Heart left ventricle (tissue), 16 donors: ENCODE measurements around the gene EIPR1. TPM values are rescaled to one million over a fixed set of nuclear protein-coding genes. Genes with fewer than 3 reads are reported as not detected.

Experiments used
- ATAC-seq, 4 donors: fragments of 200-7000 bp; cut with Tn5 transposase; one replicate each; pipeline ENCODE4 v1.9.1; 2020 to 2022; ENCODE audit warnings: moderate library complexity in 4 of 4, mild to moderate bottlenecking in 3 of 4, moderate number of reproducible peaks in 1 of 4
- DNase-seq, 5 donors: peaks; one replicate each; pipeline ENCODE4 v3.0.0-alpha.2; 2020
- H3K27ac ChIP-seq, 12 donors: fragments of 200-600 bp; sonication (generic) in 4 of 12; one replicate each; pipeline versions ENCODE4 v1.5.0 to v1.8.0; 2016 to 2022; ENCODE audit warnings: mild to moderate bottlenecking in 2 of 12
- H3K27me3 ChIP-seq, 9 donors: fragments of 200-600 bp; sonication (generic) in 2 of 9; one replicate each; pipeline versions ENCODE4 v1.5.1 to v1.8.0; 2016 to 2022; ENCODE audit warnings: mild to moderate bottlenecking in 3 of 9
- H3K36me3 ChIP-seq, 9 donors: fragments of 200-600 bp; sonication (generic) in 2 of 9; one replicate each; pipeline versions ENCODE4 v1.5.0 to v1.8.0; 2018 to 2022; ENCODE audit warnings: mild to moderate bottlenecking in 2 of 9
- H3K4me1 ChIP-seq, 12 donors: fragments of 200-600 bp; sonication (generic) in 4 of 12; one replicate each; pipeline versions ENCODE4 v1.5.0 to v1.8.0; 2016 to 2022; ENCODE audit warnings: mild to moderate bottlenecking in 3 of 12
- H3K4me3 ChIP-seq, 12 donors: fragments of 200-600 bp; sonication (generic) in 4 of 12; one replicate each; pipeline versions ENCODE4 v1.5.0 to v1.8.0; 2017 to 2022; ENCODE audit warnings: mild to moderate bottlenecking in 9 of 12, moderate library complexity in 4 of 12
- H3K9me3 ChIP-seq, 12 donors: fragments of 200-600 bp; sonication (generic) in 4 of 12; one replicate each; pipeline versions ENCODE4 v1.5.0 to v1.8.0; 2016 to 2022; ENCODE audit warnings: mild to moderate bottlenecking in 1 of 12
- POLR2A ChIP-seq, 2 donors: fragments of 450-650 bp; IDR thresholded peaks; one replicate each; pipeline ENCODE4 v1.6.1; 2017; ENCODE audit warnings: antibody characterized with exemption in 2 of 2, mild to moderate bottlenecking in 2 of 2, moderate library complexity in 2 of 2
- WGBS, 4 donors: extraction: QIAGEN DNeasy Blood & Tissue Kit in 2 of 4; methylation state at CpG; one replicate each; pipeline versions ENCODE4 v1.1.5 to v1.1.7; 2013 to 2018; 5-methylcytosine and 5-hydroxymethylcytosine counted together
- intact Hi-C, 10 donors: fragments of 100-400 bp; cut with DNase I; formaldehyde crosslinking; loops; one replicate each; pipeline versions ENCODE4 v1.11.1 to v1.14.2; 2022
- polyA plus RNA-seq, 2 donors: library from polyadenylated mRNA; stranded (reverse); fragments of 200-250 nt; gene quantifications; one replicate each; pipeline ENCODE4 v1.2.3, GENCODE V29; 2013
- total RNA-seq, 9 donors: library from RNA; depleted of rRNA in 2 of 9; stranded (reverse); fragments of >200 nt in 2 of 9; fragmentation: NEBNext Ultra II Directional in 3 of 9; extraction: Animal tissue kit (Norgen Biotek cat#: 25700) in 3 of 9; gene quantifications; one replicate each; pipeline versions ENCODE4 v1.1.0 to v1.2.4, GENCODE V29; 2016 to 2023
- TF ChIP-seq, protein P1 (sequence below), 12 donors: fragments of 200-600 bp; sonication (generic) in 4 of 12; IDR thresholded peaks; one replicate each; pipeline versions ENCODE4 v1.5.0 to v1.8.0; 2018 to 2022; ENCODE audit warnings: antibody characterized with exemption in 12 of 12, mild to moderate bottlenecking in 5 of 12
- donor health status: ischemic (EF 13 %, LVEDD 7.1; RV severe dilation, severe dysfunction).
- donor health status: healthy with polysubstance abuse.
- donor health status: DM: no; HTN: yes; CAD: no.
- donor health status: DM: no; HTN: no; CAD: no.
- donor health status: ischemic (EF 25% LVEDD 6.9; RV normal size, moderate dysfunction).
- donor health status: ischemic (EF 25% LVEDD 5.7; RV mildly dilated, moderate dysfunction).
- donor health status: healthy.
- donor health status: DM: yes; HTN: yes; CAD: no.
- donor health status: ischemic (EF 35%, LVEDD 5.7; RV mildly dilated, moderate dysfunction).
- donor health status: nonischemic (EF 11% LVEDD 7.7; RV severe dilation, severe dysfunction).
- donor health status: DM: yes; HTN: yes; CAD: no.
- donor health status: PGD.
- donor health status: ischemic (EF 29% LVEDD 5.4; RV normal size, mild dysfunction).
- donor health status: nonischemic (EF 23%, LVEDD 6.1; RV moderate dilation, normal function).

EIPR1 gene
- total and polyA plus RNA-seq, 11 donors, result 7.9 to 26.1 (median 13.3) TPM

DNA sequence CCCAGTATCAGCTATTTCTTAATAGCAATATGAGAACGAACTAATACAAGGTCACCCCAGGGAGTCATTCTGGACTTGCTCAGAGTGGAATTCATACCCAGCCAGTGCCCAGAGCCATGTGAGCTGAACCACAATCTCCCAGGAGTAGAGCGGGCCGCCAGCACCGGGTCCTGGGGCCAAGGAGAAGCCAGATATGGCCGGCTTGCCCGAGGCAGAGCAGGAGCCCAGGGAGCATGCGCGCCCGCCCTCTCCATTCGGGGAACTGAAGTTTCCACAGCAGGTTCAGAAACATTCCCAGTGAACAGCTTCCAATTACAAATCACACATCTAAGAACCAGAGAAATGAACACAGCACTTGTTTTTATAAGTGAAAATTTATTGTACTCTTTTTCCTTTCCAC is 37.5 kb downstream of the EIPR1 start:
- no peaks in the 10 kb centered on the region for H3K27me3 ChIP-seq
- no peak for DNase-seq
- H3K4me3 ChIP-seq, result no peak overlapping the region
- H3K4me1 ChIP-seq, result no peaks in the 10 kb centered on the region
- 90 to 97% (median 95%) methylated on average over 10 of the region's 10 CpGs for WGBS, 4 donors
- TF ChIP-seq, protein P1, sequence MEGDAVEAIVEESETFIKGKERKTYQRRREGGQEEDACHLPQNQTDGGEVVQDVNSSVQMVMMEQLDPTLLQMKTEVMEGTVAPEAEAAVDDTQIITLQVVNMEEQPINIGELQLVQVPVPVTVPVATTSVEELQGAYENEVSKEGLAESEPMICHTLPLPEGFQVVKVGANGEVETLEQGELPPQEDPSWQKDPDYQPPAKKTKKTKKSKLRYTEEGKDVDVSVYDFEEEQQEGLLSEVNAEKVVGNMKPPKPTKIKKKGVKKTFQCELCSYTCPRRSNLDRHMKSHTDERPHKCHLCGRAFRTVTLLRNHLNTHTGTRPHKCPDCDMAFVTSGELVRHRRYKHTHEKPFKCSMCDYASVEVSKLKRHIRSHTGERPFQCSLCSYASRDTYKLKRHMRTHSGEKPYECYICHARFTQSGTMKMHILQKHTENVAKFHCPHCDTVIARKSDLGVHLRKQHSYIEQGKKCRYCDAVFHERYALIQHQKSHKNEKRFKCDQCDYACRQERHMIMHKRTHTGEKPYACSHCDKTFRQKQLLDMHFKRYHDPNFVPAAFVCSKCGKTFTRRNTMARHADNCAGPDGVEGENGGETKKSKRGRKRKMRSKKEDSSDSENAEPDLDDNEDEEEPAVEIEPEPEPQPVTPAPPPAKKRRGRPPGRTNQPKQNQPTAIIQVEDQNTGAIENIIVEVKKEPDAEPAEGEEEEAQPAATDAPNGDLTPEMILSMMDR (IDR thresholded peaks at IDR 0.05), result no peak
- no peak for TF ChIP-seq POLR2A (IDR thresholded peaks at IDR 0.05)
- no peaks in the 10 kb centered on the region for H3K9me3 ChIP-seq
- peak in 3 of 4 donors; percentile 55 to 79 (median 61) for ATAC-seq
- H3K36me3 ChIP-seq, result peaks cover 0 to 6% (median 2%) of the 10 kb centered on the region in 9 donors
- intact Hi-C loops, result no loop called here
- H3K27ac ChIP-seq, result no peak overlapping the region

DNA sequence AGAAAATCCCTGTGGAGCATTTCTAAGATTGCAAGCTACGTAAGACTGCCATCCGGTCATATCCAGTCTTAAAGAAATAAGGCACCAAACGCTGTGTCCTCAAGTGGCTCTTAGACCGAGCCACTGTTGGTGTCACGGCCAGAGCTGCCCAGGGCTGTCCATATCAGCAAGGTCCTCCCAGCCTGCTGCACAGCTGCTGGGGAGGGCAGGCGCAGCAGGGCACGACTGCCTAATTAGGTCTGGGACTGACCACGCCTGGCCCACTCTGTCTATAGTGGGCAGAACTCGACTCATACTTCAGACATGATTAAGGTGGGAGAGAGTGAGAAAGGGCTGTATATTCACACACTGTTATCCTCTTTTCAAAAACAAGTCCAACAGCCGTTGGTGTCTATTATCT is 39.3 kb downstream of the EIPR1 start:
- intact Hi-C loops, result no loop called here
- DNase-seq, result no peak
- H3K27me3 ChIP-seq, result no peaks in the 10 kb centered on the region
- peaks cover 0 to 22% (median 5%) of the 10 kb centered on the region in 9 donors for H3K36me3 ChIP-seq
- no peaks in the 10 kb centered on the region for H3K4me1 ChIP-seq
- no peak for TF ChIP-seq POLR2A (IDR thresholded peaks at IDR 0.05)
- TF ChIP-seq, protein P1 (IDR thresholded peaks at IDR 0.05), result no peak
- no peak overlapping the region for H3K4me3 ChIP-seq
- no peak overlapping the region for H3K27ac ChIP-seq
- ATAC-seq, result no peak
- no peaks in the 10 kb centered on the region for H3K9me3 ChIP-seq
- WGBS, 4 donors, result 84 to 92% (median 86%) methylated on average over 10 of the region's 10 CpGs

- ATAC-seq, result no peak
- intact Hi-C loops, result no loop called here
These were observed 40.8 kb downstream of the EIPR1 start for GRCh38 chr2:3336844-3337243.

GRCh38 chr2:3334392-3335345 is 42.9 kb downstream of the EIPR1 start:
- TF ChIP-seq, protein P1 (IDR thresholded peaks at IDR 0.05), result no peak
- TF ChIP-seq POLR2A (IDR thresholded peaks at IDR 0.05), result no peak
- DNase-seq, result no peak
- peak overlapping the region in 3 of 12 donors; percentile 12 to 30 (median 29) for H3K27ac ChIP-seq
- 77 to 91% (median 84%) methylated on average over 24 of the region's 24 CpGs for WGBS, 4 donors
- H3K4me3 ChIP-seq, result peak overlapping the region in 1 of 12 donors; percentile 18
- H3K36me3 ChIP-seq, result peaks cover 0 to 49% (median 6%) of the 10 kb centered on the region in 9 donors
- ATAC-seq, result peak in 2 of 4 donors; percentile 29 to 32
- no peaks in the 10 kb centered on the region for H3K27me3 ChIP-seq
- H3K9me3 ChIP-seq, result no peaks in the 10 kb centered on the region
- H3K4me1 ChIP-seq, result peaks cover 0 to 5% (median 0%) of the 10 kb centered on the region in 12 donors
- intact Hi-C loops, result no loop called here

More at GRCh38 chr2:3336844-3337243, 40.8 kb downstream of the EIPR1 start:
- no peak overlapping the region for H3K4me3 ChIP-seq
- no peaks in the 10 kb centered on the region for H3K27me3 ChIP-seq
- H3K27ac ChIP-seq, result no peak overlapping the region
- no peak for DNase-seq
- no peak for TF ChIP-seq POLR2A (IDR thresholded peaks at IDR 0.05)
- TF ChIP-seq, protein P1 (IDR thresholded peaks at IDR 0.05), result no peak
- WGBS, 4 donors, result 91 to 97% (median 94%) methylated on average over 2 of the region's 2 CpGs
- peaks cover 0 to 36% (median 6%) of the 10 kb centered on the region in 9 donors for H3K36me3 ChIP-seq
- no peaks in the 10 kb centered on the region for H3K9me3 ChIP-seq
- peaks cover 0 to 5% (median 0%) of the 10 kb centered on the region in 12 donors for H3K4me1 ChIP-seq
